Stomach (tissue), 9 donors: ENCODE measurements around the gene PRR5L. TPM values are rescaled to one million over a fixed set of nuclear protein-coding genes. Genes with fewer than 3 reads are reported as not detected.

ENCODE experiments used
- DNase-seq, 2 donors: peaks; one replicate each; pipeline versions ENCODE4 v3.0.0 to v3.0.0-alpha.2; 2013 to 2019
- H3K27ac ChIP-seq, 5 donors: fragments of 200-600 bp in 4 of 5; sonication (generic) in 4 of 5; one replicate each; pipeline ENCODE4 v1.5.1; 2013 to 2019; ENCODE audit warnings: mild to moderate bottlenecking in 1 of 5, moderate library complexity in 1 of 5
- H3K27me3 ChIP-seq, 3 donors: fragments of 200-600 bp; sonication (generic); one replicate each; pipeline ENCODE4 v1.5.1; 2017 to 2019; ENCODE audit warnings: mixed run types in 1 of 3
- H3K36me3 ChIP-seq, 4 donors: fragments of 200-600 bp; sonication (generic); 1 replicate in 3 of 4; 2 replicates in 1 of 4; pipeline ENCODE4 v1.5.1; 2016 to 2019
- H3K4me1 ChIP-seq, 4 donors: fragments of 200-600 bp; sonication (generic); one replicate each; pipeline ENCODE4 v1.5.1; 2016 to 2019
- H3K4me3 ChIP-seq, 4 donors: fragments of 200-600 bp; sonication (generic) in 3 of 4; one replicate each; pipeline ENCODE4 v1.5.1; 2016 to 2019; ENCODE audit warnings: mild to moderate bottlenecking in 1 of 4
- H3K9me3 ChIP-seq, 4 donors: fragments of 200-600 bp; sonication (generic); one replicate each; pipeline ENCODE4 v1.5.1; 2016 to 2019
- EP300 ChIP-seq: sonication (generic); formaldehyde crosslinking; IDR thresholded peaks from one replicate; pipeline ENCODE4 v1.6.1; 2017; ENCODE audit warnings: antibody characterized with exemption
- POLR2A ChIP-seq, 4 donors: fragments of 450-650 bp; IDR thresholded peaks; one replicate each; pipeline ENCODE4 v1.6.1; 2016; ENCODE audit warnings: antibody characterized with exemption in 4 of 4, control low read depth in 2 of 4, mild to moderate bottlenecking in 1 of 4, moderate library complexity in 1 of 4
- POLR2AphosphoS5 ChIP-seq, 3 donors: sonication (generic); formaldehyde crosslinking; IDR thresholded peaks; one replicate each; pipeline ENCODE4 v1.6.1; 2016; ENCODE audit warnings: antibody characterized with exemption in 3 of 3
- WGBS, 5 donors: extraction: QIAGEN DNeasy Blood & Tissue Kit in 3 of 5; methylation state at CpG; one replicate each; pipeline versions ENCODE4 v1.1.5 to v1.1.7; 2013 to 2018; 5-methylcytosine and 5-hydroxymethylcytosine counted together
- intact Hi-C: fragments of 100-400 bp; cut with DNase I; formaldehyde crosslinking; loops from one replicate; pipeline ENCODE4 v1.15.1; 2023; ENCODE audit warnings: low total_unique reads
- polyA plus RNA-seq, 3 donors: library from polyadenylated mRNA; stranded (reverse); fragments of 200-250 nt; gene quantifications; one replicate each; pipeline ENCODE4 v1.2.3, GENCODE V29; 2013
- total RNA-seq, 5 donors: library from RNA; depleted of rRNA; stranded (reverse); fragments of >200 nt; gene quantifications; one replicate each; pipeline versions ENCODE4 v1.1.0 to v1.2.3, GENCODE V29; 2014 to 2016
- TF ChIP-seq, protein P1 (sequence below), 7 experiments: fragments of 450-650 bp in 4 of 7; fragments of 200-600 bp in 3 of 7; sonication (generic) in 3 of 7; IDR thresholded peaks; one replicate each; pipeline ENCODE4 v1.5.1; 2016 to 2019; ENCODE audit warnings: antibody characterized with exemption in 7 of 7, control low read depth in 2 of 7, mild to moderate bottlenecking in 1 of 7
- donor health status: healthy with polysubstance abuse.
- donor health status: Bipolar disorder and iron deficiency.
- donor health status: healthy.

Gene PRR5L
- total and polyA plus RNA-seq, 8 donors = 1.4 to 274 (median 2.4) TPM; not detected in 1

DNA sequence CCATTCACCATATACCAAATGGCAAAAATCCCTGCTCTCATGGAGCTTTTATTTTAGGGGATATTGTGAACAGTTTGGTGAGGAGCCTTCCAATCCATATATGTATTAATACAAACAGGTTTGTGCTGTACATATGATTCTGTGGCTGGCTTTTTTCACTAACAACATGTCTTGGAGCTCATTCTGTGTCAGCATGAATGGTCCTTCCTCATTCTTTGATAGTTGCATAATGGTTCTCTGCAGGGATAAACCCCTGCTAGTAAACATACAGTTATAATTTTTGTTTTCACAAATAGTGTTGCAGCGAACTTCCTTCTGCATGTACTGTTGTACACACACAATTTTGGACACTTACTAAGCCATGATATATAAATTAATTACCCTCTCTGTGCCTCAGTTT is 8.3 kb downstream of the PRR5L start:
- intact Hi-C loops = loop anchor here (10.0 kb wide), 2 partner anchors 60 to 170 kb away; no protein-coding TSS in a partner anchor
- peak in 1 of 2 donors; percentile 23 for DNase-seq
- TF ChIP-seq EP300 (no peak), POLR2A (IDR thresholded peaks at IDR 0.05) (no peak), POLR2AphosphoS5 (IDR thresholded peaks at IDR 0.05) (no peak)
- TF ChIP-seq, protein P1, sequence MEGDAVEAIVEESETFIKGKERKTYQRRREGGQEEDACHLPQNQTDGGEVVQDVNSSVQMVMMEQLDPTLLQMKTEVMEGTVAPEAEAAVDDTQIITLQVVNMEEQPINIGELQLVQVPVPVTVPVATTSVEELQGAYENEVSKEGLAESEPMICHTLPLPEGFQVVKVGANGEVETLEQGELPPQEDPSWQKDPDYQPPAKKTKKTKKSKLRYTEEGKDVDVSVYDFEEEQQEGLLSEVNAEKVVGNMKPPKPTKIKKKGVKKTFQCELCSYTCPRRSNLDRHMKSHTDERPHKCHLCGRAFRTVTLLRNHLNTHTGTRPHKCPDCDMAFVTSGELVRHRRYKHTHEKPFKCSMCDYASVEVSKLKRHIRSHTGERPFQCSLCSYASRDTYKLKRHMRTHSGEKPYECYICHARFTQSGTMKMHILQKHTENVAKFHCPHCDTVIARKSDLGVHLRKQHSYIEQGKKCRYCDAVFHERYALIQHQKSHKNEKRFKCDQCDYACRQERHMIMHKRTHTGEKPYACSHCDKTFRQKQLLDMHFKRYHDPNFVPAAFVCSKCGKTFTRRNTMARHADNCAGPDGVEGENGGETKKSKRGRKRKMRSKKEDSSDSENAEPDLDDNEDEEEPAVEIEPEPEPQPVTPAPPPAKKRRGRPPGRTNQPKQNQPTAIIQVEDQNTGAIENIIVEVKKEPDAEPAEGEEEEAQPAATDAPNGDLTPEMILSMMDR (IDR thresholded peaks at IDR 0.05) = no peak
- no peak overlapping the region for H3K27ac ChIP-seq
- 62 to 77% (median 68%) methylated on average over 1 of the region's 1 CpG for WGBS, 5 donors
- H3K36me3 ChIP-seq = no peaks in the 10 kb centered on the region
- H3K27me3 ChIP-seq = no peaks in the 10 kb centered on the region
- peaks cover 5 to 11% (median 10%) of the 10 kb centered on the region in 4 donors for H3K4me1 ChIP-seq
- H3K9me3 ChIP-seq = no peaks in the 10 kb centered on the region
- H3K4me3 ChIP-seq = no peak overlapping the region

DNA sequence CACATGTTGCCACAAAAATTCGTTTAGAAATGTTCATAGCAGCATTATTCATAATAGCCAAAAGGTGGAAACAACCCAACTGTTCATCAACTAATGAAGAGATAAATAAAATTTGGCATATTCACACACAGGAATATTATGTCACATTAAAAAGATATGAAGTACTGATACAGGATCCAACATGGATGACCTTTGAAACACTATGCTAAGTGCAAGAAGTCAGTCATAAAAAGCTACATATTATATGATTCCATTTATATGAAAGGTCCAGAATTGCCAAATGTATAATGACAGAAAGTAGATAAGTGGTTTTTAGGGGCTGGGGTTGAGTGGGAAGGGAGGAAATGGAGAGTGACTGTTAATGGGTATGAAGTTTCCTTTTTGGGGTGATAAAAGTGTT is 9.0 kb downstream of the PRR5L start:
- H3K27ac ChIP-seq = no peak overlapping the region
- no peak overlapping the region for H3K4me3 ChIP-seq
- no peaks in the 10 kb centered on the region for H3K36me3 ChIP-seq
- H3K4me1 ChIP-seq = peaks cover 5 to 11% (median 10%) of the 10 kb centered on the region in 4 donors
- no peak for DNase-seq
- no peaks in the 10 kb centered on the region for H3K9me3 ChIP-seq
- WGBS, 5 donors = 35 to 47% (median 37%) methylated on average over 1 of the region's 1 CpG
- H3K27me3 ChIP-seq = no peaks in the 10 kb centered on the region
- intact Hi-C loops = loop anchor here (10.0 kb wide), 2 partner anchors 60 to 170 kb away; no protein-coding TSS in a partner anchor
- no peak for TF ChIP-seq EP300
- no peak for TF ChIP-seq POLR2A (IDR thresholded peaks at IDR 0.05)

DNA sequence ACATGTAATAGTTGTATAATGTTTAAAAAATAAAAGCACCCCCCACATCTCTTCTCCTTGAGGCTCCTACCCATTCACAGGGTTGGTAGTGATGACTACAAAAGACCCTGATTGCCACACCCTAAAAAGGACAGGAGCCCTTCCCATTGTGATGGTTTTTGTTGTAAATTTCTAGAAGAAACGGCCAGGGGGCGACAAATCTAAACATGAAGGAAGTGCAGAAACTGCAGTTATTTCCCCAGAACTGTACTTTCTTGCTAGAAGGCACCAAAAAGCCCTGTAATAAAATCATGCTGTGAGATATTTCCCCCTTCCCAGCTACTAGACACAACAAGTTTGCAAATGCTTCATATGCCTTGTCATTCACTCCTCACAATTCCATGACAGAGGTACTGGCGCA is 10.8 kb downstream of the PRR5L start:
- peak in 1 of 2 donors; percentile 54 for DNase-seq
- Histone ChIP-seq H3K9me3 (no peaks in the 10 kb centered on the region), H3K36me3 (no peaks in the 10 kb centered on the region), H3K4me1 (no peaks in the 10 kb centered on the region), H3K27me3 (no peaks in the 10 kb centered on the region), H3K4me3 (no peak overlapping the region), H3K27ac (no peak overlapping the region)
- TF ChIP-seq POLR2A (IDR thresholded peaks at IDR 0.05) = no peak
- TF ChIP-seq, protein P1 (IDR thresholded peaks at IDR 0.05) = peak in 3 of 7 experiments; percentile 7 to 10 (median 8)
- WGBS, 5 donors = 55 to 63% (median 57%) methylated on average over 3 of the region's 3 CpGs
- intact Hi-C loops = loop anchor here (10.0 kb wide), 2 partner anchors 58 to 168 kb away; no protein-coding TSS in a partner anchor

DNA sequence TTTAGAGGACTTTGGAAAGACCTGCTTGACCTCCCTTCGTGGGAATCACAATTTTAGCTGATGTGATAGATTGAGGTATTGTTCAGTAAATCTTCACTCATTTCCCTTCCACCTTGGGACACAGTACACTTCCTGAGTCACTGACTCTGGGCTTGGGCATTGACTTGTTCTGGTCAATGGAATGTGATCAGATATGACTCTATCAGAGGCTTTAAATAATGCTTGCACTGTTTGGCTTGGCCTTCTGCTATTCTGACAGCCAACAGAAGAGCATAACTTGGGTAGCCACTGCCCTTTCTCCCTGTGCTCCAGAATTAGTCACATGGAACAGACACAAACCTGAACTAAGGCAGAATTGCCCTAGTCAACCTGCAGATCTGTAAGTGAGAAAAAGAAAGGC is 12.5 kb downstream of the PRR5L start:
- no peak overlapping the region for H3K27ac ChIP-seq

DNA sequence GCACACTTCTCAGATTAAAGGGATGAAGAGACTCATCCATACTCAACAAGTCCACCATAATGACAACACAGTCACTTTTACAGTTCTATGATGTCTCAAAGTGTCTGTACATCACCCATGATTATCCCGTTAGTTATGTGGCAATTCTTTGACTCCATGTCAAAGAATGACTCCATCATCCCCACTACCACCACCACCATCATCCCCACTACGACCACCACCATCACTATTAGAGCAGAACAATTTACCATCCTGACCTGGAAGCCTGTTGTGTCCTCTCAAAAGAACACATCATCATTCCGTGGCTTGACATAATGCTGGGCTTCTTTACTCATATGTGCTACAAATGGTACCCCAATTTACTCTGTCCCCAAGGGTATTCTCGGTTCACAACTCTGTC is 13.7 kb downstream of the PRR5L start:
- Histone ChIP-seq H3K4me1 (no peaks in the 10 kb centered on the region), H3K27me3 (no peaks in the 10 kb centered on the region), H3K36me3 (no peaks in the 10 kb centered on the region), H3K27ac (no peak overlapping the region), H3K4me3 (no peak overlapping the region), H3K9me3 (no peaks in the 10 kb centered on the region)
- no peak for DNase-seq
- TF ChIP-seq, protein P1 (IDR thresholded peaks at IDR 0.05) = no peak
- TF ChIP-seq POLR2A (IDR thresholded peaks at IDR 0.05) (no peak), EP300 (no peak)
- 90 to 93% (median 91%) methylated on average over 4 of the region's 4 CpGs for WGBS, 5 donors
- intact Hi-C loops = loop anchor here (10.0 kb wide), 2 partner anchors 55 to 165 kb away; no protein-coding TSS in a partner anchor

More for the DNA sequence above, 12.5 kb downstream of the PRR5L start:
- peak in 2 of 3 donors; percentile 12 to 15 for TF ChIP-seq POLR2AphosphoS5 (IDR thresholded peaks at IDR 0.05)
- TF ChIP-seq, protein P1 (IDR thresholded peaks at IDR 0.05) = no peak
- DNase-seq = no peak
- Histone ChIP-seq H3K9me3 (no peaks in the 10 kb centered on the region), H3K4me1 (no peaks in the 10 kb centered on the region), H3K4me3 (no peak overlapping the region), H3K36me3 (no peaks in the 10 kb centered on the region), H3K27me3 (no peaks in the 10 kb centered on the region)
- WGBS, 5 donors = 16 to 40% (median 19%) methylated on average over 1 of the region's 1 CpG
- intact Hi-C loops = loop anchor here (10.0 kb wide), 2 partner anchors 56 to 166 kb away; no protein-coding TSS in a partner anchor
